Hippocampal formation (tissue), 2 donors: ENCODE results near the gene FAM131C.

Experiments used
- DNase-seq, 2 donors: peaks; one replicate each; lab custom pipeline; 2025; lab: John Stamatoyannopoulos, UW

Gene FAM131C

DNA sequence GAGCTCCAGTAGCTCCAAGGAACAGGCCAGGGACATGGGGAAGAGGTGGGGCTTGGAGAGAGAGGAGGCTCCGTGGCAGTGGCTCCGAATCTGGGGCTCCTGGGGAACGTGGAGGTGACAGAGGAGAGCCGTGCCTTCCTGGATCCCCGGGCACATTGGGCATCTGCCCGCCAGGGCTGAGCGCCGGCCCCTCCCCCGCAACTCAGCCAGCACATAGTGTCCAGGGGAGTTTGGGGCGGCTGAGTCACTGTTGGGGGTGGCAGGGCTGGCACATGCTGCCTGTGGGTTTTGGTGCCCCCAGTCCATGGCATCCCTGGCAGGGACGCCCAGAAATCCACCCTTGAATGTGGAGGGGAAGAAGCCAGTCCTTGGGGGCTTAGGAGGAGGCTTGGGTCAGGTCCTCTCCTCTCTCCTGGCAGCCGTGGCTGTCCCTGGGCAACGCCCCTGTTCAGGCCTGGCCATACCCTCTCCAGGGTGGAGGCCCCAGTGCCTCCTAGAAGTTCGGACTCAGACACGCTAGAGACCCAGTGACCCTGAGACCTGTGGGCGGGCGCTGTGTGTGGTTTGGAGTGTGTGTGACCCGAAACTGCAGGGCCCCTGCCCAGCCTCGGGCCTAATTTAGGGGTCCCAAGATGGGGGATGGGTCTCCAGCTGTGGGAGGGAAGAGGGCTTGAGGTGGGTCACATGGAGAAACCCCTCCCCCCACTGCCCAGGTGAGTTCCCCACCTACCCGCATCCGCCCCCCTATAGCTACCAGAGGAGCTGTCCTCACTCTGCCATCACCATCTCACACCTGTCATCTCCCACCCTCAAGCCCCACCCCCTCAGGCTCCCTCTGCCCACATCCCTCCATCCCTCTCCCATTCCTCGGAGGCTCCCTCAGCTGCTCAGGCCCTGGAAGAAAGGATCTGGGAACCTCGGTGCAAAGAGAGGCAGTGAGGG, 57.2 kb downstream of the FAM131C start:
- DNase-seq: no peak

DNA sequence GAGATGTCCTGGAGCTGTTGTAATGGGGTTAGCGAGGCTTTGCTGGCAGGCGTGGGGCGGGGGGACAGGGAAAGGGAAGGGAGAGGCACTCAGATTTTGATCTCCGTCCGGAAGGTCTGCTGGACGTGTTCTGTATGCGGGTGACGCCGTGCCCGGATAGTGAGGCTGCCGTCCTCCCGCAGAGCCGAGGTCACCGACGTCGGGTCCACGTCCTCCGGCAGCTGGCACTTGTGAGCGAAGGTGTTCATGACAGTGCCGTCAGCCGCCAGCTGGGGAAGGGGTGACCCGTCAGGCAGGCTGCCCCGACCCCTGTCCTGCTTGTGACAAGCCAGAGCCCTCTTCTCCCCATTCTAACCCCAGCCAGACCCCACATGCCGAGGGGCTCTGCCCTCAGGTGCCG, 58.0 kb downstream of the FAM131C start:
- DNase-seq: no peak

- DNase-seq: no peak
Observed at GRCh38 chr1:16014509-16015482, 58.7 kb downstream of the FAM131C start.

GRCh38 chr1:16013908-16014258, 59.6 kb downstream of the FAM131C start:
- no peak for DNase-seq

DNA sequence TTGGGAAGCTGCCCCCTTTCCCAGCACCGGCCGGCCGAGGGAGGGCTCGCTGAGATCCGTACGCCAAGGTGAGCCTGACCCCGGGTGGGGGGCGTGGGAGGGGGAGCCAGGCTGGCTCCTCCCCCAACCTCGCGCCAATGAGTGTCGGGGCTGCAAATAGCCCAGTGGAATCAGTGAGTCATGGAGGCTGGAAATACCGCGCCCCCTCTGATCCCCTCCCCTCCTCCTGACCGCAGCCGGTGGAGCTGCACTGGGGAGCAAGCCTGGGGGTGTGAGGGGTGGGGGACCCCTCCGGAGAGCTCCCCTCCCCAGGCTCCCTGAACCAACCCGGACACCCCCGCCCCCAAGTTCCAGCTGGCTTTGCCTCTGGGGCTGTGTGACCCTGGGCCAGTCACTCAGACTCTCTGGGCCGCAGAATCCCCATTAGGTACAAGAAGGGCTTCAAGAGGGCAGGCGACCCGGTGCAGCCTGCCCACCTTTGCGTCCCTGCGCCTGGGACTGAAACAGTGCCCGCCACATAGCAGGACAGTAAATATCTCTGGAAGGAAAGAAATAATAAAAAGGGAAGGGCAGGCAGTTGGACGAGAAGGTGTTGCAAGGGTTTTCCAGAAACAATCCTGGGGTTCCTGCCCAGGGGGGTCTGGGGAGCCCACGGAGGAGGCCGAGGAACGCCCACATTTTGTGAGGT, 60.1 kb downstream of the FAM131C start:
- DNase-seq: no peak

- no peak for DNase-seq
Observed at GRCh38 chr1:16012590-16013219, 60.7 kb downstream of the FAM131C start.

GRCh38 chr1:16011936-16012589, 61.4 kb downstream of the FAM131C start:
- no peak for DNase-seq

DNA sequence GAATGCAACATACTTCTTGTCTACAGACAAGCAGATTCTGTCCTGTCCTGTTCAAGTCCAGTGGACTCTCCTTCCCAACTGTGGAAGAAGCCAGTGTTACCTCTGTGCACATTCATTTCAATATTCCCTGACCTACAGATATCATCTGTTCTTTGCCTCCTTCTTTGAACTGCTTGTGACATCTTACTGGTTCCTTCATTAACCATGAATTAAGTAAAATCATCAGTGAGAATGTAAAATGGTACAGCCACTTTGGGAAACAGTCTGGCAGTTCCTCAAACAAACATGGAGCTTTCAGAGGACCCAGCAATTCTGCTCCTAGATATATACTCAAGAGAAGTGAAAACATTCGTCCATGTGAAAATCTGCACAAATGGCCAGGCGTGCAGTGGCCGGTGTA, 62.6 kb downstream of the FAM131C start:
- DNase-seq: no peak

- DNase-seq: no peak
Observed at GRCh38 chr1:16009678-16010077, 63.8 kb downstream of the FAM131C start.

GRCh38 chr1:16009030-16009460, 64.4 kb downstream of the FAM131C start:
- peak; percentile 12 to 52 for DNase-seq
